Iris pigment epithelial cell (primary cell): Measurements from ENCODE around the gene NTM.

Experiments used
- DNase-seq: peaks from one replicate; pipeline ENCODE4 v3.0.0-alpha.2; 2011; ENCODE audit warnings: low read depth

The NTM gene

GRCh38 chr11:131549770-131550169 lies 179.4 kb downstream of the NTM start:
- no peak for DNase-seq

GRCh38 chr11:131560287-131560686 lies 189.9 kb downstream of the NTM start:
- no peak for DNase-seq

GRCh38 chr11:131561501-131561900 lies 191.1 kb downstream of the NTM start:
- no peak for DNase-seq

GRCh38 chr11:131561972-131562371 lies 191.6 kb downstream of the NTM start:
- DNase-seq: no peak

GRCh38 chr11:131568318-131568717 lies 197.9 kb downstream of the NTM start:
- no peak for DNase-seq

- DNase-seq: no peak
Measured at GRCh38 chr11:131571571-131571970, 201.2 kb downstream of the NTM start.

- DNase-seq: no peak
Measured at GRCh38 chr11:131572423-131572822, 202.0 kb downstream of the NTM start.

GRCh38 chr11:131579932-131580387 lies 209.5 kb downstream of the NTM start:
- peak; percentile 8 for DNase-seq

GRCh38 chr11:131580476-131580875 lies 210.1 kb downstream of the NTM start:
- no peak for DNase-seq

GRCh38 chr11:131581046-131581445 lies 210.6 kb downstream of the NTM start:
- DNase-seq: no peak

- no peak for DNase-seq
Measured at GRCh38 chr11:131582021-131582525, 211.7 kb downstream of the NTM start.

GRCh38 chr11:131583421-131583820 lies 213.0 kb downstream of the NTM start:
- DNase-seq: no peak

- DNase-seq: no peak
Measured at GRCh38 chr11:131583938-131584337, 213.5 kb downstream of the NTM start.

GRCh38 chr11:131584785-131585592 lies 214.6 kb downstream of the NTM start:
- DNase-seq: no peak

GRCh38 chr11:131588057-131588456 lies 217.6 kb downstream of the NTM start:
- no peak for DNase-seq

GRCh38 chr11:131591051-131591461 lies 220.6 kb downstream of the NTM start:
- no peak for DNase-seq

- DNase-seq: no peak
Measured at GRCh38 chr11:131592152-131592551, 221.7 kb downstream of the NTM start.

- DNase-seq: no peak
Measured at GRCh38 chr11:131592734-131593133, 222.3 kb downstream of the NTM start.

- no peak for DNase-seq
Measured at GRCh38 chr11:131593301-131593700, 222.9 kb downstream of the NTM start.

- no peak for DNase-seq
Measured at GRCh38 chr11:131595797-131596196, 225.4 kb downstream of the NTM start.

- DNase-seq: no peak
Measured at GRCh38 chr11:131597890-131598289, 227.5 kb downstream of the NTM start.

- DNase-seq: no peak
Measured at GRCh38 chr11:131598305-131598704, 227.9 kb downstream of the NTM start.

- DNase-seq: no peak
Measured at GRCh38 chr11:131599285-131599684, 228.9 kb downstream of the NTM start.

- no peak for DNase-seq
Measured at GRCh38 chr11:131600628-131601027, 230.2 kb downstream of the NTM start.
